HG03097 (cell line): ENCODE results near the gene TNS4.

Source experiments
- ATAC-seq: cut with Tn5 transposase; IDR thresholded peaks from one replicate; pipeline ENCODE4 v1.9.1; 2021; ENCODE audit not compliant: unreplicated experiment, low FRiP score

TNS4 gene

GRCh38 chr17:40495140-40495539, 6.3 kb downstream of the TNS4 start:
- ATAC-seq, result no peak

- no peak for ATAC-seq
These were observed 7.7 kb downstream of the TNS4 start for GRCh38 chr17:40493697-40494096.

GRCh38 chr17:40491486-40491885, 9.9 kb downstream of the TNS4 start:
- ATAC-seq, result no peak

- no peak for ATAC-seq
These were observed 10.4 kb downstream of the TNS4 start for GRCh38 chr17:40490982-40491381.

GRCh38 chr17:40490289-40490853, 11.1 kb downstream of the TNS4 start:
- ATAC-seq, result no peak

- no peak for ATAC-seq
These were observed 13.9 kb downstream of the TNS4 start for GRCh38 chr17:40487371-40488020.

GRCh38 chr17:40486522-40487370, 14.7 kb downstream of the TNS4 start:
- no peak for ATAC-seq

GRCh38 chr17:40485851-40486521, 15.4 kb downstream of the TNS4 start:
- no peak for ATAC-seq

GRCh38 chr17:40484973-40485530, 16.4 kb downstream of the TNS4 start:
- ATAC-seq, result no peak

GRCh38 chr17:40484285-40484972, 17.0 kb downstream of the TNS4 start:
- ATAC-seq, result no peak

- no peak for ATAC-seq
These were observed 17.7 kb downstream of the TNS4 start for GRCh38 chr17:40483679-40484078.

- ATAC-seq, result no peak
These were observed 18.7 kb downstream of the TNS4 start for GRCh38 chr17:40482722-40483121.

GRCh38 chr17:40481106-40481505, 20.3 kb downstream of the TNS4 start:
- no peak for ATAC-seq

GRCh38 chr17:40480501-40481003, 20.9 kb downstream of the TNS4 start:
- no peak for ATAC-seq

- no peak for ATAC-seq
These were observed 21.5 kb downstream of the TNS4 start for GRCh38 chr17:40479754-40480480.

- no peak for ATAC-seq
These were observed 22.9 kb downstream of the TNS4 start for GRCh38 chr17:40478486-40478885.

GRCh38 chr17:40477796-40478195, 23.6 kb downstream of the TNS4 start:
- no peak for ATAC-seq

- no peak for ATAC-seq
These were observed 26.1 kb downstream of the TNS4 start for GRCh38 chr17:40475234-40475908.
